ENCODE data around the gene DUS4L.

The DUS4L gene

GRCh38 chr7:107538001-107538400 is 25.8 kb upstream of the DUS4L start (continued):
- TF ChIP-seq ZNF362 (tag by site-specific recombination; IDR thresholded peaks at IDR 0.05) (no peak), ZNF830 (tag by site-specific recombination; IDR thresholded peaks at IDR 0.05; ENCODE audit: low read depth) (no peak), IKZF3 (tag by site-specific recombination; IDR thresholded peaks at IDR 0.05) (no peak)

DNA sequence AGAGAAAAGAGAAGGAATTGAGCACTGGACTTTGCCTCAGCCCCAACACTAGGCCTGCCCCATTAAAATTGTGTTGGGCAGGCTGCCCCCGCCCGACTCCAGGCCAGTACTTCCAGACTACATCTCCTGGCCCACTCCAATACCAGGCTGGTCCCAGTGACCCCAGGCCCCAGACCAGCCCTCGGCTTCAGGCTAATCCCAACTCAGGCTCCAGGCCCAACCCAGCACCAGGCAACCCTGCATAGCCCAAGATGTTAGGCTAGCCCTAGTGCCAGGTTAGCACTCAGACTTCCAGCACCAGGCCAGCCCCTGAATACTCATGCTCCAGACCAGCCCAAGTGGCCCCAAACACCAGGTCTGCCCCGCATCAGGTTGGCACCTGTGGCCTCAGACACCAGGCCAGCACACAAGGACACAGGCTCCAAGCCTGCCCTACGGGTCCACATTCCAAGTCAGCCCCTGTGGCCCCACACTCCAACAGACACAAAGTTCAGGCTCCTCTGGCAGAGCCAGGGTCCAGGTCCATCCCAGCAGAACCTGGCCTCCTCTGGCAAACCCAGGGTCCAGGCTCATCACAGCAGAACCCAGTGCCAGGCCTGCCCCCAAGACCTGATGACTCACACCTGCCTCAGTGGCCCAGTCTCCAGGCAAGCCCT is 20.3 kb upstream of the DUS4L start:
- H3K36me3 ChIP-seq (ENCODE audit: control insufficient read depth in 2 of 2, insufficient read depth in 1 of 2, low read length in 2 of 2) = peaks cover 17 to 28% of the 10 kb centered on the region in 2 experiments
- TF ChIP-seq IKZF3 (tag by site-specific recombination; IDR thresholded peaks at IDR 0.05) (no peak), ZSCAN23 (tag by site-specific recombination; IDR thresholded peaks at IDR 0.05) (no peak), ZNF571 (tag by site-specific recombination; IDR thresholded peaks at IDR 0.05) (no peak), ZNF354C (tag by site-specific recombination; IDR thresholded peaks at IDR 0.05; ENCODE audit: borderline replicate concordance, low read depth) (no peak), ZNF837 (tag by site-specific recombination; IDR thresholded peaks at IDR 0.05) (no peak), ZSCAN30 (tag by site-specific recombination; IDR thresholded peaks at IDR 0.05) (no peak), ZNF292 (tag by site-specific recombination; IDR thresholded peaks at IDR 0.05; ENCODE audit: borderline replicate concordance, low read depth) (no peak), ZNF211 (tag by site-specific recombination; IDR thresholded peaks at IDR 0.05; ENCODE audit: low read depth) (no peak), ZNF843 (tag by site-specific recombination; IDR thresholded peaks at IDR 0.05) (no peak), YY2 (tag by site-specific recombination; IDR thresholded peaks at IDR 0.05) (no peak)
- CTCF ChIA-PET = interaction anchor here (0.6 kb wide), 1 partner anchor 187 kb away, joined by 3 read pairs; no protein-coding TSS in a partner anchor
- POLR2A ChIA-PET = no interaction called here
- no peak overlapping the region for H3K27ac ChIP-seq (ENCODE audit: extremely low read depth, low read depth, low read length)
- H3K4me1 ChIP-seq (ENCODE audit: control insufficient read depth, insufficient read depth, low read length) = no peaks in the 10 kb centered on the region
- no peak overlapping the region for H3K4me3 ChIP-seq (ENCODE audit: low read depth, low read length)
- H3K9me3 ChIP-seq (ENCODE audit: control insufficient read depth, insufficient read depth, low read depth, low read length) = no peaks in the 10 kb centered on the region

- CTCF ChIA-PET = no interaction called here
- H3K9me3 ChIP-seq (ENCODE audit: control insufficient read depth, insufficient read depth, low read depth, low read length) = no peaks in the 10 kb centered on the region
- peaks cover 17 to 25% of the 10 kb centered on the region in 2 experiments for H3K36me3 ChIP-seq (ENCODE audit: control insufficient read depth in 2 of 2, insufficient read depth in 1 of 2, low read length in 2 of 2)
- H3K4me3 ChIP-seq (ENCODE audit: low read depth, low read length) = no peak overlapping the region
- H3K4me1 ChIP-seq (ENCODE audit: control insufficient read depth, insufficient read depth, low read length) = no peaks in the 10 kb centered on the region
- no peak overlapping the region for H3K27ac ChIP-seq (ENCODE audit: extremely low read depth, low read depth, low read length)
- POLR2A ChIA-PET = no interaction called here
- TF ChIP-seq ZBTB7A (tag by site-specific recombination; IDR thresholded peaks at IDR 0.05; ENCODE audit: low read depth) = no peak
- TF ChIP-seq ZNF791 (tag by site-specific recombination; IDR thresholded peaks at IDR 0.05) = peak; percentile 99
- TF ChIP-seq SETDB1 (IDR thresholded peaks at IDR 0.05; ENCODE audit: insufficient read length, low read length) = peak; percentile 75
Measured at GRCh38 chr7:107544848-107545591, 18.8 kb upstream of the DUS4L start.

DNA sequence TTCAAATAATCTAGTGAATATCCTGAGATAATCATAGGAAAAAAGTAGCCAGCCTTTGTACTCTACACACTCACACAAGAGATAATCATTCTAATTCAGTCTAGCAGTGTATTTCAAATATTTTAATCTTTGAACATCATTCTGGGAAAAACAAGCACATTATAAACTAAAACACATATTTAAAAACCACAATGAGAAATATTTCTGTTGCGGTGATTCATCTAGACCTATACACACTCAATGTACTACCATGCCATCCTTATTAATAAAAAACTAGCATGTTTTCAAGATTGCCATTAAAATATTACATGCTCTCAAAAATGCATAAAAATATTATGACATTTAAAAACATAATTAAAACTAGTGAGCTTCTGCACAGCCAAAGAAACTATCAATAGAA is 11.8 kb upstream of the DUS4L start:
- Histone ChIP-seq H3K9me3 (ENCODE audit: control insufficient read depth, insufficient read depth, low read depth, low read length) (no peaks in the 10 kb centered on the region), H3K27ac (ENCODE audit: extremely low read depth, low read depth, low read length) (no peak overlapping the region), H3K4me3 (ENCODE audit: low read depth, low read length) (no peak overlapping the region), H3K36me3 (ENCODE audit: control insufficient read depth in 2 of 2, insufficient read depth in 1 of 2, low read length in 2 of 2) (peaks cover 19 to 34% of the 10 kb centered on the region in 2 experiments), H3K4me1 (ENCODE audit: control insufficient read depth, insufficient read depth, low read length) (no peaks in the 10 kb centered on the region)
- TF ChIP-seq KLF7 (tag by site-specific recombination; IDR thresholded peaks at IDR 0.05; ENCODE audit: borderline replicate concordance) = no peak
- no peak for TF ChIP-seq ZXDB (tag by site-specific recombination; IDR thresholded peaks at IDR 0.05)
- no peak for TF ChIP-seq ZNF274 (IDR thresholded peaks at IDR 0.05; ENCODE audit: low read length)
- TF ChIP-seq ZNF274 (tag by site-specific recombination; IDR thresholded peaks at IDR 0.05; ENCODE audit: borderline replicate concordance) = no peak
- TF ChIP-seq KLF10 (tag by site-specific recombination; IDR thresholded peaks at IDR 0.05) = no peak
- POLR2A ChIA-PET = no interaction called here
- CTCF ChIA-PET = interaction anchor here (0.6 to 1.0 kb wide), 2 partner anchors 70 to 323 kb away, joined by 3 read pairs; no protein-coding TSS in a partner anchor
